Measurements from ENCODE around the gene NOP9.

Gene NOP9

GRCh38 chr14:24258548-24259265, 40.9 kb upstream of the NOP9 start:
- no peaks in the 10 kb centered on the region for H3K36me3 ChIP-seq (ENCODE audit: control insufficient read depth, low read depth, low read length)
- no peaks in the 10 kb centered on the region for H3K27me3 ChIP-seq (ENCODE audit: control insufficient read depth, insufficient read depth, low read length)
- H3K4me3 ChIP-seq (ENCODE audit: low read length) = no peak overlapping the region
- no peaks in the 10 kb centered on the region for H3K4me1 ChIP-seq (ENCODE audit: control insufficient read depth, low read depth, low read length)
- H3K9me3 ChIP-seq (ENCODE audit: control insufficient read depth, low read depth, low read length) = no peaks in the 10 kb centered on the region
- H3K9ac ChIP-seq (ENCODE audit: low read length) = no peak overlapping the region
- H3K27ac ChIP-seq (ENCODE audit: low read length) = no peak overlapping the region

- Histone ChIP-seq H3K27me3 (ENCODE audit: control insufficient read depth, insufficient read depth, low read length) (no peaks in the 10 kb centered on the region), H3K9me3 (ENCODE audit: control insufficient read depth, low read depth, low read length) (no peaks in the 10 kb centered on the region), H3K4me1 (ENCODE audit: control insufficient read depth, low read depth, low read length) (no peaks in the 10 kb centered on the region), H3K4me3 (ENCODE audit: low read length) (no peak overlapping the region), H3K27ac (ENCODE audit: low read length) (no peak overlapping the region), H3K36me3 (ENCODE audit: control insufficient read depth, low read depth, low read length) (no peaks in the 10 kb centered on the region), H3K9ac (ENCODE audit: low read length) (no peak overlapping the region)
Measured at GRCh38 chr14:24259282-24260025, 40.2 kb upstream of the NOP9 start.

GRCh38 chr14:24260026-24260779, 39.4 kb upstream of the NOP9 start:
- no peaks in the 10 kb centered on the region for H3K9me3 ChIP-seq (ENCODE audit: control insufficient read depth, low read depth, low read length)
- no peak overlapping the region for H3K4me3 ChIP-seq (ENCODE audit: low read length)
- H3K4me1 ChIP-seq (ENCODE audit: control insufficient read depth, low read depth, low read length) = no peaks in the 10 kb centered on the region
- no peaks in the 10 kb centered on the region for H3K27me3 ChIP-seq (ENCODE audit: control insufficient read depth, insufficient read depth, low read length)
- no peaks in the 10 kb centered on the region for H3K36me3 ChIP-seq (ENCODE audit: control insufficient read depth, low read depth, low read length)
- H3K27ac ChIP-seq (ENCODE audit: low read length) = no peak overlapping the region
- H3K9ac ChIP-seq (ENCODE audit: low read length) = no peak overlapping the region

GRCh38 chr14:24260780-24261157, 38.9 kb upstream of the NOP9 start:
- Histone ChIP-seq H3K9ac (ENCODE audit: low read length) (no peak overlapping the region), H3K4me3 (ENCODE audit: low read length) (no peak overlapping the region), H3K36me3 (ENCODE audit: control insufficient read depth, low read depth, low read length) (no peaks in the 10 kb centered on the region), H3K9me3 (ENCODE audit: control insufficient read depth, low read depth, low read length) (no peaks in the 10 kb centered on the region), H3K27ac (ENCODE audit: low read length) (no peak overlapping the region), H3K4me1 (ENCODE audit: control insufficient read depth, low read depth, low read length) (no peaks in the 10 kb centered on the region), H3K27me3 (ENCODE audit: control insufficient read depth, insufficient read depth, low read length) (no peaks in the 10 kb centered on the region)

GRCh38 chr14:24261256-24261968, 38.2 kb upstream of the NOP9 start:
- Histone ChIP-seq H3K4me3 (ENCODE audit: low read length) (no peak overlapping the region), H3K9ac (ENCODE audit: low read length) (no peak overlapping the region), H3K36me3 (ENCODE audit: control insufficient read depth, low read depth, low read length) (peaks cover 2% of the 10 kb centered on the region), H3K27ac (ENCODE audit: low read length) (no peak overlapping the region), H3K4me1 (ENCODE audit: control insufficient read depth, low read depth, low read length) (no peaks in the 10 kb centered on the region), H3K27me3 (ENCODE audit: control insufficient read depth, insufficient read depth, low read length) (no peaks in the 10 kb centered on the region), H3K9me3 (ENCODE audit: control insufficient read depth, low read depth, low read length) (no peaks in the 10 kb centered on the region)

GRCh38 chr14:24261969-24262327, 37.7 kb upstream of the NOP9 start:
- H3K4me1 ChIP-seq (ENCODE audit: control insufficient read depth, low read depth, low read length) = no peaks in the 10 kb centered on the region
- H3K36me3 ChIP-seq (ENCODE audit: control insufficient read depth, low read depth, low read length) = peaks cover 6% of the 10 kb centered on the region
- H3K9me3 ChIP-seq (ENCODE audit: control insufficient read depth, low read depth, low read length) = no peaks in the 10 kb centered on the region
- no peaks in the 10 kb centered on the region for H3K27me3 ChIP-seq (ENCODE audit: control insufficient read depth, insufficient read depth, low read length)
- no peak overlapping the region for H3K9ac ChIP-seq (ENCODE audit: low read length)
- H3K4me3 ChIP-seq (ENCODE audit: low read length) = no peak overlapping the region
- H3K27ac ChIP-seq (ENCODE audit: low read length) = no peak overlapping the region

GRCh38 chr14:24262821-24263733, 36.6 kb upstream of the NOP9 start, which contains the start of gene TGM1:
TSS of gene TGM1 (minus strand) at chr14:24263177. CDS start at chr14:24262352, 825 bp downstream.
- Histone ChIP-seq H3K36me3 (ENCODE audit: control insufficient read depth, low read depth, low read length) (peaks cover 9% of the 10 kb centered on the region), H3K4me1 (ENCODE audit: control insufficient read depth, low read depth, low read length) (no peaks in the 10 kb centered on the region), H3K4me3 (ENCODE audit: low read length) (no peak within 1 kb of the TSS), H3K9ac (ENCODE audit: low read length) (no peak within 1 kb of the TSS), H3K27me3 (ENCODE audit: control insufficient read depth, insufficient read depth, low read length) (no peaks in the 10 kb centered on the region), H3K27ac (ENCODE audit: low read length) (no peak within 1 kb of the TSS), H3K9me3 (ENCODE audit: control insufficient read depth, low read depth, low read length) (no peaks in the 10 kb centered on the region)

GRCh38 chr14:24263848-24264247, 35.8 kb upstream of the NOP9 start:
- peaks cover 9% of the 10 kb centered on the region for H3K36me3 ChIP-seq (ENCODE audit: control insufficient read depth, low read depth, low read length)
- H3K9ac ChIP-seq (ENCODE audit: low read length) = no peak overlapping the region
- no peaks in the 10 kb centered on the region for H3K9me3 ChIP-seq (ENCODE audit: control insufficient read depth, low read depth, low read length)
- no peak overlapping the region for H3K27ac ChIP-seq (ENCODE audit: low read length)
- no peaks in the 10 kb centered on the region for H3K27me3 ChIP-seq (ENCODE audit: control insufficient read depth, insufficient read depth, low read length)
- H3K4me3 ChIP-seq (ENCODE audit: low read length) = no peak overlapping the region
- no peaks in the 10 kb centered on the region for H3K4me1 ChIP-seq (ENCODE audit: control insufficient read depth, low read depth, low read length)

- Histone ChIP-seq H3K4me1 (ENCODE audit: control insufficient read depth, low read depth, low read length) (no peaks in the 10 kb centered on the region), H3K9ac (ENCODE audit: low read length) (no peak overlapping the region), H3K27ac (ENCODE audit: low read length) (no peak overlapping the region), H3K27me3 (ENCODE audit: control insufficient read depth, insufficient read depth, low read length) (no peaks in the 10 kb centered on the region), H3K9me3 (ENCODE audit: control insufficient read depth, low read depth, low read length) (no peaks in the 10 kb centered on the region), H3K36me3 (ENCODE audit: control insufficient read depth, low read depth, low read length) (peaks cover 9% of the 10 kb centered on the region), H3K4me3 (ENCODE audit: low read length) (no peak overlapping the region)
Measured at GRCh38 chr14:24264298-24264697, 35.4 kb upstream of the NOP9 start.

GRCh38 chr14:24266344-24267244, 33.1 kb upstream of the NOP9 start:
- no peak overlapping the region for H3K27ac ChIP-seq (ENCODE audit: low read length)
- H3K27me3 ChIP-seq (ENCODE audit: control insufficient read depth, insufficient read depth, low read length) = no peaks in the 10 kb centered on the region
- no peaks in the 10 kb centered on the region for H3K4me1 ChIP-seq (ENCODE audit: control insufficient read depth, low read depth, low read length)
- no peak overlapping the region for H3K9ac ChIP-seq (ENCODE audit: low read length)
- no peaks in the 10 kb centered on the region for H3K9me3 ChIP-seq (ENCODE audit: control insufficient read depth, low read depth, low read length)
- H3K36me3 ChIP-seq (ENCODE audit: control insufficient read depth, low read depth, low read length) = peaks cover 9% of the 10 kb centered on the region
- H3K4me3 ChIP-seq (ENCODE audit: low read length) = no peak overlapping the region
